ENCODE data around the gene VSIG4. TPM values are rescaled to one million over a fixed set of nuclear protein-coding genes. Genes with fewer than 3 reads are reported as not detected.

Gene VSIG4
- polyA plus RNA-seq, 1 of the 3 experiments (the other 2 are of a cell fraction) = not detected

DNA sequence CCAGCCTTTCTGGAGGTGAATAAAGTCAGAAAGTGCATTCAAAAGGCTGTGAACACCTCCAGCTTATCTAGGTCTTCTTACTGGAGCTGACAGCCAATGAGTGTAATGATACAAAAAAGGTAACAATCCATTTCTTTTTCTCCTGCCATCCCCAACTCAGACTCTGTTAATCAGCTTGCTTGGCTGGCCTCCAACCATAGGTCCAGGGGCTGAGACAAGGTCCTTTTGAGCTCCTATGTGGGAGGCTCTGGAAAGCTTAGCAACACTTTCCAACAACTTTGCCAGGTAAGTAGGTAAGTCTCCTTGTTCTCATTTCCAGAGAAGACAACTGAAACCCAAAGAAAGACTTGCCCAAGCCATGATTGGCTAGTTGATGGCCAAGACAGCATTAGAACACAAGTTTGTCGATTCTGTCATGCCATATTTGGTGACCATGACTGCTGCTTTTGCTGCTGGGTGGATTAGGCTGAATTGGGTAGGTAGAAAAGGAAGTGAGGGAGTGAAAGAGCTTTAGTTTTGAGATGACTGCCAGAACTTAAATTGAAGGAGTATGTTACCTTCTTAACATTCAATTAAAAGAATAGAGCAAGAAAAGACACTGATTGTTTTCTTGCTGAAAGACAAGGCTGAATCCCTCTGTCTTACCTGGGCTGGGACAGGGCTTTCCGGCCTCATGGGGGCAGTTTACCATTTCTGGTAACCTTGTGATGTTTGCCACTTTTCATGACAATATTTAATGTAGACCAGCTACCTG is 22.8 kb downstream of the VSIG4 start:
- Histone ChIP-seq H3K4me1 (ENCODE audit: control insufficient read depth in 1 of 2, insufficient read depth in 2 of 2, low read depth in 1 of 2, low read length in 1 of 2) (no peaks in the 10 kb centered on the region), H3F3A (replicated peaks; ENCODE audit: insufficient read depth) (no peaks in the 10 kb centered on the region), H3K9me2 (no peaks in the 10 kb centered on the region), H4K20me1 (ENCODE audit: insufficient read depth) (no peaks in the 10 kb centered on the region), H2AFZ (ENCODE audit: low read depth) (no peak overlapping the region), H3K9ac (no peak overlapping the region), H3K4me2 (no peak overlapping the region), H3K79me2 (ENCODE audit: insufficient read depth) (no peaks in the 10 kb centered on the region), H3K36me3 (replicated peaks in 1 of 2; ENCODE audit: control insufficient read depth in 1 of 2, insufficient read depth in 2 of 2, low read length in 1 of 2) (no peaks in the 10 kb centered on the region), H3K27me3 (ENCODE audit: insufficient read depth) (no peaks in the 10 kb centered on the region), H3K4me3 (ENCODE audit: low read depth in 2 of 2, low read length in 1 of 2) (no peak overlapping the region), H3K27ac (ENCODE audit: low read depth in 2 of 2, low read length in 1 of 2) (no peak overlapping the region), H3K9me3 (no peaks in the 10 kb centered on the region)
- 0% methylated on average over 2 of the region's 2 CpGs for WGBS (ENCODE audit: low lambda C conversion rate)
- ChIA-PET CTCF (no interaction called here), POLR2A (no interaction called here)
- TF ChIP-seq RFX5 (IDR thresholded peaks at IDR 0.05; ENCODE audit: low read length) (no peak), SIN3A (IDR thresholded peaks at IDR 0.05; ENCODE audit: borderline replicate concordance, low read depth, low read length) (no peak), MEF2A (IDR thresholded peaks at IDR 0.05; ENCODE audit: borderline replicate concordance, low read depth) (no peak), EZH2phosphoT487 (IDR thresholded peaks at IDR 0.05; ENCODE audit: borderline replicate concordance, low read depth) (no peak), RXRA (IDR thresholded peaks at IDR 0.05; ENCODE audit: borderline replicate concordance, low read depth) (no peak)
- TF ChIP-seq, protein P1, sequence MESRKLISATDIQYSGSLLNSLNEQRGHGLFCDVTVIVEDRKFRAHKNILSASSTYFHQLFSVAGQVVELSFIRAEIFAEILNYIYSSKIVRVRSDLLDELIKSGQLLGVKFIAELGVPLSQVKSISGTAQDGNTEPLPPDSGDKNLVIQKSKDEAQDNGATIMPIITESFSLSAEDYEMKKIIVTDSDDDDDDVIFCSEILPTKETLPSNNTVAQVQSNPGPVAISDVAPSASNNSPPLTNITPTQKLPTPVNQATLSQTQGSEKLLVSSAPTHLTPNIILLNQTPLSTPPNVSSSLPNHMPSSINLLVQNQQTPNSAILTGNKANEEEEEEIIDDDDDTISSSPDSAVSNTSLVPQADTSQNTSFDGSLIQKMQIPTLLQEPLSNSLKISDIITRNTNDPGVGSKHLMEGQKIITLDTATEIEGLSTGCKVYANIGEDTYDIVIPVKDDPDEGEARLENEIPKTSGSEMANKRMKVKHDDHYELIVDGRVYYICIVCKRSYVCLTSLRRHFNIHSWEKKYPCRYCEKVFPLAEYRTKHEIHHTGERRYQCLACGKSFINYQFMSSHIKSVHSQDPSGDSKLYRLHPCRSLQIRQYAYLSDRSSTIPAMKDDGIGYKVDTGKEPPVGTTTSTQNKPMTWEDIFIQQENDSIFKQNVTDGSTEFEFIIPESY (IDR thresholded peaks at IDR 0.05; ENCODE audit: borderline replicate concordance, low read depth) = no peak
- TF ChIP-seq, protein P2, sequence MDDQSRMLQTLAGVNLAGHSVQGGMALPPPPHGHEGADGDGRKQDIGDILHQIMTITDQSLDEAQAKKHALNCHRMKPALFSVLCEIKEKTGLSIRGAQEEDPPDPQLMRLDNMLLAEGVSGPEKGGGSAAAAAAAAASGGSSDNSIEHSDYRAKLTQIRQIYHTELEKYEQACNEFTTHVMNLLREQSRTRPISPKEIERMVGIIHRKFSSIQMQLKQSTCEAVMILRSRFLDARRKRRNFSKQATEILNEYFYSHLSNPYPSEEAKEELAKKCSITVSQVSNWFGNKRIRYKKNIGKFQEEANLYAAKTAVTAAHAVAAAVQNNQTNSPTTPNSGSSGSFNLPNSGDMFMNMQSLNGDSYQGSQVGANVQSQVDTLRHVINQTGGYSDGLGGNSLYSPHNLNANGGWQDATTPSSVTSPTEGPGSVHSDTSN (IDR thresholded peaks at IDR 0.05) = no peak
- DNase-seq = no peak

DNA sequence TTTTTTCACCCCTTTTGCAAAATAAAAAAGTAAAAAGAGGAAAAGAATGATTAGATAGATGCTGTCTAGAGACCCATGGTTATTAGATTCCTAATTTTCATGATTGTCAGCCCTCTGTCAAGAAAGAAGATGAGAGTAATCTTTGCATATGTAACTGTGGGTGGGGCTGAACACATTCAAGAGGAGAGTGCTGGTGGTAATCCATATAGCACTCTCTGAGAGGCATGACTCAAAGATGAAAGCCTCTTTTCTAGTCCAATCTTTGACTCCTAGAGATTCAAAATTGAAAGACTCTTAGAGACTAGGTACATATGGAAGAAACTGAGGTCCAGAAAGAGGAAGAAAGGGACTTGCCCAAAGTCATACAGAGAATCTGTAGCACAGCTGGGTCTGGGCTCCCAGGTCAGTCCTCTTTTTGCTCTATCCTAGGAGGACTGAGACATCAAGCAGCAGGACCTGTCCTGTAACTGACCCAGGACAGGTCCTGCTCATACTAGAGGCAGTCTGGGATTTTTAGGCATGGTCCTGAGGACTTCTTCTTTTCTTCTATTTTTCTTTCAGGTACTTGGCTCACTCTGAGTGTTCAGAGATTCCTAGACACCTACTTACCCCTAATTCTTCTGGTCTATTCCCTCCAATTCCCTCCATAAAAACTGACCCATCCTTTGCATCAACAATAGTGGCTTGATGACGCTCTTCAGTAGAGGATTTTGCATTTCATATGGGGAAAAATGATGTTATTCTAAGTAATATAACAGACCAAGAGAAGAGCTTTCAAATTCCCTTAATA is 23.8 kb downstream of the VSIG4 start:
- Histone ChIP-seq H3K4me3 (ENCODE audit: low read depth in 2 of 2, low read length in 1 of 2) (no peak overlapping the region), H3K79me2 (ENCODE audit: insufficient read depth) (no peaks in the 10 kb centered on the region), H3K4me1 (ENCODE audit: control insufficient read depth in 1 of 2, insufficient read depth in 2 of 2, low read depth in 1 of 2, low read length in 1 of 2) (no peaks in the 10 kb centered on the region), H3K27ac (ENCODE audit: low read depth in 2 of 2, low read length in 1 of 2) (no peak overlapping the region), H3K27me3 (ENCODE audit: insufficient read depth) (no peaks in the 10 kb centered on the region), H3K36me3 (replicated peaks in 1 of 2; ENCODE audit: control insufficient read depth in 1 of 2, insufficient read depth in 2 of 2, low read length in 1 of 2) (no peaks in the 10 kb centered on the region), H3K9me3 (no peaks in the 10 kb centered on the region), H3F3A (replicated peaks; ENCODE audit: insufficient read depth) (no peaks in the 10 kb centered on the region), H3K9me2 (no peaks in the 10 kb centered on the region), H2AFZ (ENCODE audit: low read depth) (no peak overlapping the region), H3K9ac (no peak overlapping the region), H3K4me2 (no peak overlapping the region), H4K20me1 (ENCODE audit: insufficient read depth) (no peaks in the 10 kb centered on the region)
- POLR2A ChIA-PET = no interaction called here
- CTCF ChIA-PET = no interaction called here
- DNase-seq = no peak
- WGBS (ENCODE audit: low lambda C conversion rate) = 4% methylated on average over 1 of the region's 1 CpG
- TF ChIP-seq TCF12 (IDR thresholded peaks at IDR 0.05) (no peak), CHD2 (IDR thresholded peaks at IDR 0.05; ENCODE audit: low read length, partially characterized antibody) (no peak), RCOR1 (IDR thresholded peaks at IDR 0.05; ENCODE audit: low read length) (no peak)
- TF ChIP-seq, protein P3, sequence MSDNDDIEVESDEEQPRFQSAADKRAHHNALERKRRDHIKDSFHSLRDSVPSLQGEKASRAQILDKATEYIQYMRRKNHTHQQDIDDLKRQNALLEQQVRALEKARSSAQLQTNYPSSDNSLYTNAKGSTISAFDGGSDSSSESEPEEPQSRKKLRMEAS (IDR thresholded peaks at IDR 0.05; ENCODE audit: low read depth) = no peak

Measured in SK-N-SH (cell line).